Measurements from ENCODE around the gene COMMD4. TPM values are rescaled to one million over a fixed set of nuclear protein-coding genes. Genes with fewer than 3 reads are reported as not detected.

Gene COMMD4
- total and polyA plus RNA-seq, 7 donors, result 37.8 to 115 (median 54.3) TPM

GRCh38 chr15:75357976-75358673 is 22.3 kb downstream of the COMMD4 start:
- H3K27me3 ChIP-seq, result no peaks in the 10 kb centered on the region
- no peaks in the 10 kb centered on the region for H3K4me1 ChIP-seq
- no peak overlapping the region for H3K4me3 ChIP-seq
- intact Hi-C loops (cut with DNase I), result no loop called here
- no peak overlapping the region for H3K27ac ChIP-seq
- no peaks in the 10 kb centered on the region for H3K9me3 ChIP-seq
- 91 to 96% methylated on average over 17 of the region's 17 CpGs for WGBS, 2 donors
- H3K36me3 ChIP-seq, result peaks cover 25 to 78% (median 40%) of the 10 kb centered on the region in 4 donors
- DNase-seq, result no peak
- no peak for TF ChIP-seq POLR2AphosphoS5 (IDR thresholded peaks at IDR 0.05)
- TF ChIP-seq, protein P1, sequence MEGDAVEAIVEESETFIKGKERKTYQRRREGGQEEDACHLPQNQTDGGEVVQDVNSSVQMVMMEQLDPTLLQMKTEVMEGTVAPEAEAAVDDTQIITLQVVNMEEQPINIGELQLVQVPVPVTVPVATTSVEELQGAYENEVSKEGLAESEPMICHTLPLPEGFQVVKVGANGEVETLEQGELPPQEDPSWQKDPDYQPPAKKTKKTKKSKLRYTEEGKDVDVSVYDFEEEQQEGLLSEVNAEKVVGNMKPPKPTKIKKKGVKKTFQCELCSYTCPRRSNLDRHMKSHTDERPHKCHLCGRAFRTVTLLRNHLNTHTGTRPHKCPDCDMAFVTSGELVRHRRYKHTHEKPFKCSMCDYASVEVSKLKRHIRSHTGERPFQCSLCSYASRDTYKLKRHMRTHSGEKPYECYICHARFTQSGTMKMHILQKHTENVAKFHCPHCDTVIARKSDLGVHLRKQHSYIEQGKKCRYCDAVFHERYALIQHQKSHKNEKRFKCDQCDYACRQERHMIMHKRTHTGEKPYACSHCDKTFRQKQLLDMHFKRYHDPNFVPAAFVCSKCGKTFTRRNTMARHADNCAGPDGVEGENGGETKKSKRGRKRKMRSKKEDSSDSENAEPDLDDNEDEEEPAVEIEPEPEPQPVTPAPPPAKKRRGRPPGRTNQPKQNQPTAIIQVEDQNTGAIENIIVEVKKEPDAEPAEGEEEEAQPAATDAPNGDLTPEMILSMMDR (IDR thresholded peaks at IDR 0.05), result no peak
- no peak for TF ChIP-seq POLR2A (IDR thresholded peaks at IDR 0.05)
- TF ChIP-seq EP300 (IDR thresholded peaks at IDR 0.05), result no peak

GRCh38 chr15:75358771-75359536 is 23.1 kb downstream of the COMMD4 start:
- no peaks in the 10 kb centered on the region for H3K4me1 ChIP-seq
- 94 to 96% methylated on average over 10 of the region's 10 CpGs for WGBS, 2 donors
- no peak overlapping the region for H3K4me3 ChIP-seq
- no peak for DNase-seq
- peaks cover 25 to 86% (median 43%) of the 10 kb centered on the region in 4 donors for H3K36me3 ChIP-seq
- H3K9me3 ChIP-seq, result no peaks in the 10 kb centered on the region
- no peak overlapping the region for H3K27ac ChIP-seq
- TF ChIP-seq, protein P1 (IDR thresholded peaks at IDR 0.05), result no peak
- TF ChIP-seq POLR2AphosphoS5 (IDR thresholded peaks at IDR 0.05) (no peak), POLR2A (IDR thresholded peaks at IDR 0.05) (no peak), EP300 (IDR thresholded peaks at IDR 0.05) (no peak)
- intact Hi-C loops (cut with DNase I), result no loop called here
- H3K27me3 ChIP-seq, result no peaks in the 10 kb centered on the region

DNA sequence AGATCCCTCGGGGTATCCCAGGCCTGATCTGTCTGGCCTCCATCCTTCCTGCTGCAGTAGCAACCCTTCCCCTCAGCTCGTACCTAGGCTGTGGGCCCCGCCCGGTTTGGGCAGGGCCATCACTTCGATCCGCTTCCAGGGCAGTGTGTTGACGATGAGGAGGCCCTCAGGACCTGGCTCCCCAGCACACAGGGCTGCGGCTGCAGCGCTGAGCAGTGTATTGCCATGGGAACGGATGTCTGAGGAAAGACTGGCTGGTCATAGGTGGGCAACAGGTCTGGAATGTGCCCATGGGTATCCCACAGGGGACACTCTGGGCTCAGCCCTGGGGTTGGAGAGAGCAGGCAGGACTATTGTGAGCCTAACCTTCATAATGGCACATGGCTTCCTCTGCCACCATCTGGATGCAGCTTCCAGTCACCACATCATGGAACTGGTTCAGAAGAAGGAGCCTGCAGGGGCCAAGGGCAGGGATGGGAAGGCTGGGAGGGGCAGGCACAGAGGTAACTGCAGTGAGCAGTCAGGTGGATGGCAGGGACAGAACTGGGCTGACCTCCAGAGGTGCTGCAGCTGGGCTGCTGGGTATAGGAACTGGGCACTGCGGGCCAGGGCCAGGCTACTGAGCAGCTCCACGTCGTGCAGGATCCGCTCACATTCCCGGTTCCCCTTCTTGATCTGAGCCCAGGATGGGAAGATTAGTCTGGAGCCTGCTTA is 23.8 kb downstream of the COMMD4 start:
- intact Hi-C loops (cut with DNase I), result loop anchor here (10.0 kb wide), 1 partner anchor 215 kb away; the partner anchor contains the start of gene PTPN9

DNA sequence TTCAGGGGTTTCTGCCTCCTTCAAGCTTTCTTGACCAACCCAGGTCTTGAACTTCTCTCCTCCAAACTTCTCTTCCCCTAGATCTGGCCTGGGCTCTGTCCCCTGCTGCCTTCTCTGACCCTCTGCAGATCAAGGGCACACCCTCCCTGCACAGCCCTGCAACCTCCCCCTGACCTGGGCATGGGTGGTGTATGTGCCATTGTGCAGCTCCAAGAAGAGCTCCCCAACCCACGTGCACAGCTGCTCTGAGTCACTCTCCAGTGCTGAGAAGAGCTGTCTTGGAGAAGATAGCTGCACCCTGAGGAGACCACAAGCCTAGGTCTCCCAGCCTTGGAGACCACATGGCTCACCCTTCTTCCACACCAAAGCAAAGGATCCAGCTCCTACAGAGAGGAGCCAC is 24.5 kb downstream of the COMMD4 start:
- WGBS, 2 donors, result 65 to 88% methylated on average over 1 of the region's 1 CpG
- Histone ChIP-seq H3K4me1 (no peaks in the 10 kb centered on the region), H3K4me3 (no peak overlapping the region), H3K9me3 (no peaks in the 10 kb centered on the region), H3K36me3 (peaks cover 25 to 97% (median 52%) of the 10 kb centered on the region in 4 donors), H3K27me3 (no peaks in the 10 kb centered on the region), H3K27ac (no peak overlapping the region)
- TF ChIP-seq, protein P1 (IDR thresholded peaks at IDR 0.05), result no peak
- TF ChIP-seq POLR2AphosphoS5 (IDR thresholded peaks at IDR 0.05) (no peak), POLR2A (IDR thresholded peaks at IDR 0.05) (no peak), EP300 (IDR thresholded peaks at IDR 0.05) (no peak)
- intact Hi-C loops (cut with DNase I), result loop anchor here (10.0 kb wide), 1 partner anchor 214 kb away; the partner anchor contains the start of gene PTPN9
- no peak for DNase-seq

More for the DNA sequence above, 23.8 kb downstream of the COMMD4 start:
- no peaks in the 10 kb centered on the region for H3K27me3 ChIP-seq
- 80 to 89% methylated on average over 15 of the region's 15 CpGs for WGBS, 2 donors
- DNase-seq, result no peak
- H3K4me3 ChIP-seq, result no peak overlapping the region
- H3K36me3 ChIP-seq, result peaks cover 25 to 93% (median 51%) of the 10 kb centered on the region in 4 donors
- no peaks in the 10 kb centered on the region for H3K4me1 ChIP-seq
- no peak for TF ChIP-seq POLR2AphosphoS5 (IDR thresholded peaks at IDR 0.05)
- H3K27ac ChIP-seq, result no peak overlapping the region
- H3K9me3 ChIP-seq, result no peaks in the 10 kb centered on the region
